Effector CD4-positive, alpha-beta T cell (primary cell): ENCODE data around the gene CYP2W1.

ENCODE experiments used
- DNase-seq: peaks from one replicate; pipeline ENCODE4 v3.0.0-alpha.2; 2020

CYP2W1 gene

GRCh38 chr7:966291-967069 is 16.5 kb upstream of the CYP2W1 start:
- DNase-seq, result no peak

- no peak for DNase-seq
Measured at GRCh38 chr7:967361-968082, 15.5 kb upstream of the CYP2W1 start.

- DNase-seq, result no peak
Measured at GRCh38 chr7:968205-969105, 14.5 kb upstream of the CYP2W1 start.

GRCh38 chr7:969403-969802 is 13.6 kb upstream of the CYP2W1 start:
- DNase-seq, result no peak

- DNase-seq, result no peak
Measured at GRCh38 chr7:970744-971143, 12.2 kb upstream of the CYP2W1 start.

DNA sequence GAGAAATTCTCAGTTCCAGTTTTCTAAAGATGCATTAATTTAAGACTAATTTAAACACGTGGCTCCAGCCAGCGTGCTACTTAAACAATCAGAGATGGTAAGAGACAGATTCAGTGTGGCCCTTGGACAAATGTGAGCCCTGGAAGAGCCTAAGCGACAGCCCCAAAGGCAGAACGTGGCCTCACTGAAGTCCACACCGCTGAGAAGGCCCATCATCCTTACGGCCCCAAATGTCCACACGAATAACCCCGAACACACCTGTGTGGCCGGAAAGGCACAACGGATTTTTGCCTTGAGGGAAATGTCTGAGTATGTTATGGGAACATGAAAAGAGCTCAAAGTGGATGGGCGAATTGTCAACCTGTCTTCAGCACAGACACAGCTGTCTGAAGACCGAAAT is 10.9 kb upstream of the CYP2W1 start:
- DNase-seq, result no peak

DNA sequence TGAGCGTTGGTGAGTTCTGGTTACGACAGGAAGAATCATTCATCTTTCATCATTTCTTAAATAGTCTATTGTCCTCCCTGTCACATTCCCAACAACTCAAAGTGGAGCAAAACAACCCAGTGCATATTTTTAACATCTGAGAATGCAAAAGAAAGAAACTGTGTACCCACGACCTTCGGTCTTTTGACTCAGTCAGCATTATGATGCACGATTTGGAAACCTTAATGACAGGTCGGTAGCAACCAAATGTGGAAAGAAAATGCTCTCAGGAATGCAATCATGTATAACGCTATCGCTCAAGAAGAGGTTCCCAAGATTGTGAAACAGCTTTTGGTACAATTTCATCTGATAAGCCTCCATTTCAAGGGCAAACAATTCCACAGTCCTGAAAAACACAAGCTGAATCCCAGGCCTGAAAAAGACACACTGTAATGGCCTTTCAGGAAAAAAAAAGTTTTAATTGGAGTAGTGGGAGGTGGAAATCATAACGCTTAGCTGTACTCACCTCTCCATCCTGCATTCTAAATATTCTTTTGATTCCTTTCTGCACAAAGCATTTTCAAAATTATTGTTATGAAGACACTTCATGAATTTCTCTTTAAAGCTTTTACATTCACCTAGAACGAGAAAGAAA is 10.2 kb upstream of the CYP2W1 start:
- no peak for DNase-seq

GRCh38 chr7:973312-973711 is 9.7 kb upstream of the CYP2W1 start:
- DNase-seq, result no peak

- DNase-seq, result no peak
Measured at GRCh38 chr7:974172-974571, 8.8 kb upstream of the CYP2W1 start.

- DNase-seq, result peak; percentile 82
Measured at GRCh38 chr7:974820-975681, 7.9 kb upstream of the CYP2W1 start, which contains the start of gene COX19. TSS of gene COX19 (minus strand) at chr7:975549. CDS start at chr7:975509, 40 bp downstream.

DNA sequence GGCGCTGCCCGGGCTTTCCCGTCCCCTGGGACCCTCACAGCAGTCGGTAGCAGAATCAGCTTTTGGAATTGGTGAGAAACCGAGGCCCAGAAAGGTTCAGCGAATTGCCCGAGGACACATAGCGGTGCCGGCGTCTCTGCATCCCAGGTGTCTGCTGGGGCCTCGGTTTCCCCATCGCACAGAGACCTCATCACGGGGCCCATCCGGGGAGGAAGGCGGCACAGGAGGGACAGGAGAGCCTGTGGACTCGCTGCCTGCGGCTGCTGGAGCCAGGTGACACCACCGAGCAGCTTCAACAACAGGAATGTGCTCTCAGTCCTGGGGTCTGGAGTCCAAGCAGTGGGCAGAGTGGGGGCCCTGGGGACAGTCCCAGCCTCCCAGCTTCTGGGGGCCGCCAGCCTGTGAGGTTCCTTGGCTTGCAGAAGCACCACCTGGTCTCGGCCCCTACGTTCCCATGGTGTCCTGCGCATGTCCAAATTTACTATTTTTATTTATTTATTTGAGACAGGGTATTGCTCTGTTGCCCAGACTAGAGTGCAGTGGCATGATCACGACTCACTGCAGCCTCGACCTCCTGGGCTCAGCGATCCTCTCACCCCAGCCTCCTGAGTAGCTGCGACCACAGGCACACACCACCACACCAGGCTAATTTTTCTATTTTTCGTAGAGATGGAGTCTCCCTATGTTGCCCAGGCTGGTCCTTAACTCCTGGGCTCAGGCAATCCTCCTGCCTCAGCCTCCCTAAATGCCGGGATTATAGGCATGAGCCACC is 7.1 kb upstream of the CYP2W1 start:
- no peak for DNase-seq

GRCh38 chr7:976901-977325 is 6.1 kb upstream of the CYP2W1 start:
- no peak for DNase-seq

DNA sequence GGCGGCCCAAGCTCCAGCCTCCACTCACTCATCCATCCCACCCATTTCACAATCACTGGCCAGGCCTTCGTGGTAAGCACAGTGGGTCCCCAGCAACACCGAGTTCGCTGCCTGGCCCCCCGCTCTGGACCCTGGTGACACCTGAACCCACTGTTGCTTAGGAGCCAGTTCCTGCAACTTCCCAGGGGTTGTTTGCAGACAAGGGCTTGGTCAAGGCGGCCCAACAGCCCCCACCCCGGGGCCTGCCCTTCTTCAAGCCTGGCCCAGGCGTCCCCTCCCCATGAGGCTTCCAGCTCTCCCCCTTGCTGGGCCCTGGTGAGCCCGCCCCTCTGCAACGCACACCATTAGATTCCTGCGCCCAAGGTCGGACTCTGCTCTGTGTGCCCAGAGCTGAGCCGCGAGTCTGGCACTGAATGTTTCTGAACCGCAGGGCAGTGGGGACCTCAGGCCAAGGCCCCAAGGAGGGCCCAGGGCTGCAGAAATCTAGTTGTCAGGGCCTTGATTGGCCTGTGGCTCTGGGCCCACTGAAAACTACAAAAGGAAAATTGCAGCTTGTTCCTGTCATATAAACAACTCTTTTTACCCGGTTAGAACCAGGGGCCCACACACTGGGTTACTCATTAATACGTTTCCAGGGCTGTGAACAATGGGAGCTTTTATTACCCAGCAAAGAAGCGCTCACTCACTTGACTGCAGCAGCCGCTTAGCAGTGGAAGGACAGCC is 5.5 kb upstream of the CYP2W1 start:
- no peak for DNase-seq

- DNase-seq, result no peak
Measured at GRCh38 chr7:978049-978346, 5.0 kb upstream of the CYP2W1 start.

DNA sequence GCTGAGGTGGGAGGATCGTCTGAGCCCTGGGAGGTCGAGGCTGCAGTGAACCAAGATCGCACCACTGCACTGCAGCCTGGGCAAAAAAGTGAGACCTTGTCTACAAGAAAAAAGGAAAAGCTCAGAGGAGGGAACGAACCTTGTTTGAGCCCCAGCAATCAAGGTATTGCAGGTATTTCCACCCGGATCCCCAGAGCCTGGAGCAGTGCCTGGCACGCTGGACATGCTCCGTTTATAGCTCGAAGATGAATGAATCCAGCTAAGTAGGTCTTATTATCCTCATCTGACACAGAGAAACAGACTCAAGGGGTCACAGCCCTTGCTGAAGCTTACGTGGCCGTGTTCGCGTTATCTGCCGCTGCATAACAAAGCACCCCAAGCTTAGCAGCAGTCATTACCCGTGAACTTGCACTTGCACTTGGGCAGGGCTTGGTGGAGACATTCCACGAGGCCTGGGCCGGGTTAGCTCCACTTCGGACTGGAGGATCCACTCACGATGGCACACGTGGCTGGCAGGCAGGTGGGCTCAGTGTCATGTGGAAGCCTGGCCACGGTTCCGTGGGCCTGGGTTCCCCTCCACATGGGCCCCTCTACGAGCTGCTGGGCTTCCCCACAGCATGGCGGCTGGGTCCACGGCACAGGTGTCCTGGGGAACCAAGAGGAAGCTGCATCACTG is 4.4 kb upstream of the CYP2W1 start:
- no peak for DNase-seq

DNA sequence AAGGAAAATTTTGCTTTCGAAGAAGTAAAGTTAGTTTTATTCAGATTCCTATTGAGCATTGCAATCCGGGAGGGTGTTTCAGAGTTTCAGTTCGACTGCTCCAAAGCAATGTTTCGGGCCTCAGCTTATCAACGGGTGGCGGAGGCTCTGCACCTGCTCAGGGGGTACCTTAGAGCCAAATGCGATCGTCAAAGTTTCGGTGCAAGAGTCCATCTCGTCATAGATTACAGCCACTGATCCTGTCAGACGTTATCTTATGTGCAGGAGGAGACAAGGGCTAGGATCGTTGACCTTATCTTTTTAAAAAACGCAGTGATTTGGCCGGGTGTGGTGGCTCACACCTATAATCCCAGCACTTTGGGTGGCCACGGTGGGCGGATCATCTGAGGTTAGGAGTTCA is 3.8 kb upstream of the CYP2W1 start:
- DNase-seq, result no peak

- DNase-seq, result no peak
Measured at GRCh38 chr7:979886-980571, 3.0 kb upstream of the CYP2W1 start.

- no peak for DNase-seq
Measured at GRCh38 chr7:981793-982510, 1.0 kb upstream of the CYP2W1 start.
